ENCODE measurements around the gene RAC3. TPM values are rescaled to one million over a fixed set of nuclear protein-coding genes. Genes with fewer than 3 reads are reported as not detected.
A peak's percentile ranks its signal among the peaks of the same experiment; 100 is the strongest.

RAC3 gene
- total RNA-seq, 1 experiment from 2014 or later = 22.1 TPM

GRCh38 chr17:81998212-81998611, 33.3 kb upstream of the RAC3 start:
- no peak for DNase-seq (ENCODE audit: low read depth)
- in situ Hi-C loops (cut with HindIII; ENCODE audit: low pct_unique_long_range_greater_than_20kb, low sequenced_read_pairs) = no loop called here

DNA sequence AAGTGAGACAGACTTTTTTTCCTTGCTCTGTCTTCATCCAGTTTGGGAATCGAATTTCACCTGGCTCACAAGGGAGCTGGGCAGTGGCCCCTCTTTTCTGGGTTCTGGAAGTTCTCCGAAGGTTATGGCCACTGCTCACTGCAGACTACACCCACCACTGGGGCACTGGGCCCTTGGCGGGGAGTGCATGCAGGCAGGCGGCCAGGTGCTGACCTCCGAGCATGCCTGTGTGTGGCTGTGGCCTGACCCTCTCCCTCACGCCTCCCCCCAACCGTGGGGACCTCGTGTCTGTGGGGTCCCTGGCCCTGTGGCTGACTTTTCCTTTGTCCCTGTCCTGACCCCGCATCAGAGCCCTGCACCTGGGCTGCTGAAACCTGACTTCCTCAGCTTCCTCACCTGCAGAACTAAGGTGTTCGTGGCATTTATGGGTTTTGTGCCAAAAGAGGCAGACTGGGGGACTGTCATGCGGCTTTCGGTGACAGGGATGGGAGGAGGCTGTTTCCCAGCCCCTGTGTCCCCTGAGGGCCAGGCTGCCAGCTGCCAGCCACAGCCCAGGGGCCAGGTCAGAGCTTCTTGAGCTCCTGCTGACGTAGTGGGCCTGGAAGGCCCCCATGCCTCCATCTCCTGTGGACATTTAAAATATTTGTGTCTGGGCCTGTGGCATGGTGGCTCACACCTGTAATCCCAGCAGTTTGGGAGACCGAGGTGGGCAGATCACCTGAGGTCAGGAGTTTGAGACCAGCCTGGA, 32.6 kb upstream of the RAC3 start:
- in situ Hi-C loops (cut with HindIII; ENCODE audit: low pct_unique_long_range_greater_than_20kb, low sequenced_read_pairs) = no loop called here
- no peak for DNase-seq (ENCODE audit: low read depth)

DNA sequence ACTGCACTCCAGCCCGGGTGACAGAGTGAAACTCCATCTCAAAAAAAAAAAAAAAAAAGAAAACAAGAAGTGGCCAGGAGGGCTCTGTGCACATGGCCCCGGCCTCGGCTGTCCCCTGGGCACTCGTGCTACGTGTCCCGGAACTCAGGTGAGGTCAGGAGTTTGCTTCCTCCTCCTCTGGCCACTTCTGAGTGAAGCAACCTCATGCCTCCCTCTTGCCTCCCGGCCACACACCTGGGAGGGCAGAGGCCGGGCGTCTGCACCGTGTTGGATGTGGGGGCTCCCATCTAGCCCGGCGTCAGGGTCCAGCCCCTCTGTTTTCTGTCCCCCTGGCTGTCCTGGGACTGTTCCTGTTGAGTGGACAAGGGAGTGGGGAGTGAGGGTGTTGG, 31.9 kb upstream of the RAC3 start:
- in situ Hi-C loops (cut with HindIII; ENCODE audit: low pct_unique_long_range_greater_than_20kb, low sequenced_read_pairs) = no loop called here
- no peak for DNase-seq (ENCODE audit: low read depth)

DNA sequence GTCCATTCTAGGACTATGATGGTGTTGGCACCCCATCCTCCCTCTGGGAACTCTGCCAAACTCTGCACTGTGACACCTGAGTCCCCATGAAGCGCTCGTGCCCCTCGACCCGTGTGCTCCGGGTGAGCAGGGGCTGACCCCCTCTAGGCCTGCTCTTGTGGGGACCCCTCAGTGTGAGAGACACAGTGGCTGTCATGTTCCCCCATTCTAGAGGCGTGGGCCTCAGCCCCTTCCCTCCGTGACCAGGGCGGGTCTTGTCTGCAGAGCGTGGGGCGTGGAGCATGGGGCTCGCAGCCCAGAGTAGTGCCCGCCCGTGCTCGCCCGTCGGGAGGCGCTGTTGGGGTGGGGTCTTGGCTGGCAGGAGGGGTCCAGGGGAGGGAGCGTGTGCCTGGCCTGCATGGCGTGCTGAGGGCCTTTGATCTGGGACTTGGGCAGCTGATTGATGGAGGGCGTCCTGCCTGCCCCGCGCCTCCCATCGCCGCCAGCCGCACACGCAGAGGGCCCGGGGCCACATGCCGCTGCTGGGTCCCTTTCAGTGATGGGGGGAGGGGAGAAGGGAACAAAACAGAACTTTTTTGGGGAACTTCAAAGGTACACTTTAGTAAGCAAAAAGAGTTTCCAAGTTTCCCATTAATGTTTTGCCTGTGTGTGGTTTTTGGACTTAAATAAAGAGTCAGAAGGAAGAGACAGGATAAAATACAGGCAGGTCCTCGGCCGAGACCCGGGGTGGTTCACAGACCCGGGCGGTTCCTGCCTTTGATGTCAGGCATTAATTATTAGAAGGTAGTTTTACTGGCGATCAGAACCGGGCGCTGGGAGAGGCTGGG, 31.3 kb upstream of the RAC3 start:
- in situ Hi-C loops (cut with HindIII; ENCODE audit: low pct_unique_long_range_greater_than_20kb, low sequenced_read_pairs) = no loop called here
- no peak for DNase-seq (ENCODE audit: low read depth)

GRCh38 chr17:82000803-82001570, 30.5 kb upstream of the RAC3 start:
- in situ Hi-C loops (cut with HindIII; ENCODE audit: low pct_unique_long_range_greater_than_20kb, low sequenced_read_pairs) = no loop called here
- no peak for DNase-seq (ENCODE audit: low read depth)

- no peak for DNase-seq (ENCODE audit: low read depth)
- in situ Hi-C loops (cut with HindIII; ENCODE audit: low pct_unique_long_range_greater_than_20kb, low sequenced_read_pairs) = no loop called here
Observed at GRCh38 chr17:82001571-82002056, 29.9 kb upstream of the RAC3 start.

- in situ Hi-C loops (cut with HindIII; ENCODE audit: low pct_unique_long_range_greater_than_20kb, low sequenced_read_pairs) = no loop called here
- DNase-seq (ENCODE audit: low read depth) = peak; percentile 97
Observed at GRCh38 chr17:82003411-82004381, 27.8 kb upstream of the RAC3 start.

GRCh38 chr17:82004517-82005455, 26.7 kb upstream of the RAC3 start:
- no peak for DNase-seq (ENCODE audit: low read depth)
- in situ Hi-C loops (cut with HindIII; ENCODE audit: low pct_unique_long_range_greater_than_20kb, low sequenced_read_pairs) = no loop called here

- in situ Hi-C loops (cut with HindIII; ENCODE audit: low pct_unique_long_range_greater_than_20kb, low sequenced_read_pairs) = no loop called here
- no peak for DNase-seq (ENCODE audit: low read depth)
Observed at GRCh38 chr17:82005701-82006348, 25.7 kb upstream of the RAC3 start.

DNA sequence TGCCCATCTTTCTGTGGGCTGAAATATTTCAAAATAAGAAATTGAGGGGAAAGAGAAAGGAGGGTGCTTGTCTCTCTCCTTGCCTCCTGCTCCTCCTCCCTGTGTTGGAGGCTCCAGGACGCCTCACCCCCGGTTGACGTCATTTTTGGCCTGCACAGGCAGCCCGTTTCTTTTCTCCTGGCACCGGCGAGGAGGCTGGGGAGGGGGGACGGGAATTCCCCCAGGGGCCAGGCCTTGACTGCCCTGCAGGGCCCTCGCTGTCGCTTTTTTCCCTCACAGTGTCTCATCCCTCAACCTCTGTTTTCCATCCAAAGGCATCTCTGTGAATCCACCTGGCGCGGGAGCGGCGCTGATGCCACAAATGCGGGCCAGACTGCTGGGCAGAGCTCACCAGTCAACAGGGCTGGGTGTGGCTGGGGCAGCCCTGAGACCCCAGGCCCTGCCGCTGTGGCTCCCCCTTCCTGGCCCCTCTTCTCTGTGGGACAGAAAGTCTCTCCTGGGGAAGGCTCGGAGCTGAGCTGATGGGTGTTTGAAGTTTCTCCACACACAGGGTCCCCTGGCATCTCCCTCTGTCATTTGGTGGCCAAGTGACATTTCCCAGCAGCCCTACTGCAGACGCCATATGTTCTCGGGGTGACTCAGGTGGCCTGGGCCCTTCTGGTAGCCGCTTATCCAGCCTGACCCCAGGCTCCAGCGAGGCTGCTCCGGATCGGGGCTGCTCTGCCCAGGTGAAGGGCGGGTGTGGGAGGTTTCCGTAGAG, 24.8 kb upstream of the RAC3 start:
- no peak for DNase-seq (ENCODE audit: low read depth)
- in situ Hi-C loops (cut with HindIII; ENCODE audit: low pct_unique_long_range_greater_than_20kb, low sequenced_read_pairs) = no loop called here

GRCh38 chr17:82007228-82007494, 24.3 kb upstream of the RAC3 start:
- DNase-seq (ENCODE audit: low read depth) = no peak
- in situ Hi-C loops (cut with HindIII; ENCODE audit: low pct_unique_long_range_greater_than_20kb, low sequenced_read_pairs) = no loop called here

GRCh38 chr17:82007495-82008257, 23.8 kb upstream of the RAC3 start:
- no peak for DNase-seq (ENCODE audit: low read depth)

GRCh38 chr17:82008258-82008940, 23.1 kb upstream of the RAC3 start:
- DNase-seq (ENCODE audit: low read depth) = no peak
- in situ Hi-C loops (cut with HindIII; ENCODE audit: low pct_unique_long_range_greater_than_20kb, low sequenced_read_pairs) = no loop called here

More at GRCh38 chr17:82007495-82008257, 23.8 kb upstream of the RAC3 start:
- in situ Hi-C loops (cut with HindIII; ENCODE audit: low pct_unique_long_range_greater_than_20kb, low sequenced_read_pairs) = no loop called here

DNA sequence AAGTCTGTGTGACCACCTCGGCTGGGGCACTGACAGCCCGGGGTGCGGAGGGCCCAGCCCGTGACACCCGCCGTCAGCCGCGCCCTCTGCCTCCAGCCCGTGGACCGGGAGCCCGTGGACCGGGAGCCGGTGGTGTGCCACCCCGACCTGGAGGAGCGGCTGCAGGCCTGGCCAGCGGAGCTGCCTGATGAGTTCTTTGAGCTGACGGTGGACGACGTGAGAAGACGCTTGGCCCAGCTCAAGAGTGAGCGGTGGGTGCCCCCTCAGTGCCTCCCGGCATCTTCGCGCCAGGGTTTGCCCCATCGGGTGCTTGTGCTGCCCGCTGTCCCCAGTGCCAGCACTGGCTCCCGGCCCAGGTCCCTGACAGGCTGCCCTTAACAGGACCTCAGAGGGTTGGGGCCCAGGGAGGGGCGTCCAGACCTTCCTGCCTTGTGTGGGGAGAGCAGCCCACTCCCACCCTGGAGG, 22.5 kb upstream of the RAC3 start:
- in situ Hi-C loops (cut with HindIII; ENCODE audit: low pct_unique_long_range_greater_than_20kb, low sequenced_read_pairs) = no loop called here

DNA sequence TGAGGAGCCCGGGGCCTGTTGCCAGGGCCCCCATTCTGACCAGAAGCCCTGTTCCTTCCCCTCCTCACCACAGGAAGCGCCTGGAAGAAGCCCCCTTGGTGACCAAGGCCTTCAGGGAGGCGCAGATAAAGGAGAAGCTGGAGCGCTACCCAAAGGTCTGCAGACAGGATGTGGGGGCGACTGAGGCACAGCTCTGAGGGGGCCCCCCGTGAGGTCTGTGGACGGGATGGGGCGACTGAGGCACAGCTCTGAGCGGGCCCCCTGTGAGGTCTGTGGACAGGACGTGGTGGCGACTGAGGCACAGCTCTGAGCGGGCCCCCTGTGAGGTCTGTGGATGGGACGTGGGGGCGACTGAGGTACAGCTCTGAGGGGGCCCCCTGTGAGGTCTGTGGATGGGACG, 22.1 kb upstream of the RAC3 start:
- in situ Hi-C loops (cut with HindIII; ENCODE audit: low pct_unique_long_range_greater_than_20kb, low sequenced_read_pairs) = no loop called here
- no peak for DNase-seq (ENCODE audit: low read depth)

More for the DNA sequence above, 22.5 kb upstream of the RAC3 start:
- DNase-seq (ENCODE audit: low read depth) = no peak
